ENCODE results near the gene SH2D2A. TPM values are rescaled to one million over a fixed set of nuclear protein-coding genes. Genes with fewer than 3 reads are reported as not detected.

Gene SH2D2A
- total RNA-seq, 1 donor from 2014 or later, result 3.5 TPM

GRCh38 chr1:156847591-156848460 lies 31.2 kb upstream of the SH2D2A start:
- no peak overlapping the region for H3K4me3 ChIP-seq
- ATAC-seq (no peak), DNase-seq (no peak)
- H3K36me3 ChIP-seq, result no peaks in the 10 kb centered on the region
- H3K27ac ChIP-seq, result no peak overlapping the region
- intact Hi-C loops (cut with DNase I), result no loop called here
- no peak for TF ChIP-seq CTCF (IDR thresholded peaks at IDR 0.05)
- peaks cover 12% of the 10 kb centered on the region for H3K4me1 ChIP-seq
- H3K9me3 ChIP-seq, result no peaks in the 10 kb centered on the region
- peaks cover 75% of the 10 kb centered on the region for H3K27me3 ChIP-seq (ENCODE audit: low read depth)

GRCh38 chr1:156846643-156847042 lies 30.0 kb upstream of the SH2D2A start:
- no peaks in the 10 kb centered on the region for H3K9me3 ChIP-seq
- no peaks in the 10 kb centered on the region for H3K36me3 ChIP-seq
- no peak overlapping the region for H3K4me3 ChIP-seq
- no peak for DNase-seq
- no peak for ATAC-seq
- TF ChIP-seq CTCF (IDR thresholded peaks at IDR 0.05), result no peak
- intact Hi-C loops (cut with DNase I), result no loop called here
- H3K27ac ChIP-seq, result no peak overlapping the region
- peaks cover 12% of the 10 kb centered on the region for H3K4me1 ChIP-seq
- peaks cover 79% of the 10 kb centered on the region for H3K27me3 ChIP-seq (ENCODE audit: low read depth)

- peaks cover 82% of the 10 kb centered on the region for H3K27me3 ChIP-seq (ENCODE audit: low read depth)
- DNase-seq, result no peak
- no peak for ATAC-seq
- no peak for TF ChIP-seq CTCF (IDR thresholded peaks at IDR 0.05)
- peaks cover 12% of the 10 kb centered on the region for H3K4me1 ChIP-seq
- intact Hi-C loops (cut with DNase I), result no loop called here
- H3K4me3 ChIP-seq, result no peak overlapping the region
- no peak overlapping the region for H3K27ac ChIP-seq
- no peaks in the 10 kb centered on the region for H3K9me3 ChIP-seq
- H3K36me3 ChIP-seq, result no peaks in the 10 kb centered on the region
Observed at GRCh38 chr1:156845953-156846545, 29.4 kb upstream of the SH2D2A start.

GRCh38 chr1:156845055-156845952 lies 28.7 kb upstream of the SH2D2A start:
- Histone ChIP-seq H3K4me1 (peaks cover 12% of the 10 kb centered on the region), H3K27ac (no peak overlapping the region), H3K27me3 (ENCODE audit: low read depth) (peaks cover 88% of the 10 kb centered on the region), H3K4me3 (no peak overlapping the region), H3K36me3 (no peaks in the 10 kb centered on the region), H3K9me3 (no peaks in the 10 kb centered on the region)
- intact Hi-C loops (cut with DNase I), result no loop called here
- ATAC-seq, result no peak
- TF ChIP-seq CTCF (IDR thresholded peaks at IDR 0.05), result no peak
- DNase-seq, result no peak

GRCh38 chr1:156844638-156845037 lies 28.0 kb upstream of the SH2D2A start:
- DNase-seq (no peak), ATAC-seq (no peak)
- Histone ChIP-seq H3K9me3 (no peaks in the 10 kb centered on the region), H3K27me3 (ENCODE audit: low read depth) (peaks cover 86% of the 10 kb centered on the region), H3K36me3 (no peaks in the 10 kb centered on the region), H3K4me3 (no peak overlapping the region), H3K4me1 (peaks cover 12% of the 10 kb centered on the region), H3K27ac (no peak overlapping the region)
- no peak for TF ChIP-seq CTCF (IDR thresholded peaks at IDR 0.05)
- intact Hi-C loops (cut with DNase I), result no loop called here
